ENCODE measurements around the gene FGF11.

- TF ChIP-seq CTCF (IDR thresholded peaks at IDR 0.05): no peak
- TF ChIP-seq EP300 (IDR thresholded peaks at IDR 0.05): no peak
Observed at GRCh38 chr17:7408252-7408727, 31.0 kb upstream of the FGF11 start.
